ENCODE results near the gene OR2A42.
"Not testable (repeated sequence)": the region's sequence is repeated elsewhere in the genome, so short reads cannot be mapped to it uniquely, and the experiment has no call there.

DNA sequence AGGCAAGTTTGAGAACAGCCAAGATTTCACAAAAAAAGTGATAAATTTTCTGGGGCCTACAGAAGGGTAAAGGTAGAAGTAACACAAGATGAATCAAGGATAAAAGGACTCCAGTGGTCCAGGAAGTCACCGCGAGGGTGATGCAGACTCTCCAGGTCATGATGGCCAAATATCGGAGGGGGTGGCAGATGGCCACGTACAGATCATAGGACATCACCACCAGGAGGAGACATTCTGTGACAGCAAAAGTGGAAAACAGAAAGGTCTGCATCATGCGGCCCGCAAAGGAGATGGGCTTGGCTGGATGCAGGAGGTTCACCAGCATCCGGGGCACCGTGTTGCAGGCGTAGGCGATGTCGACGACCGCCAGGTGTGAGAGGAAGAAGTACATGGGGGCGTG, 19.7 kb upstream of the OR2A42 start:
- TF ChIP-seq, protein P1, sequence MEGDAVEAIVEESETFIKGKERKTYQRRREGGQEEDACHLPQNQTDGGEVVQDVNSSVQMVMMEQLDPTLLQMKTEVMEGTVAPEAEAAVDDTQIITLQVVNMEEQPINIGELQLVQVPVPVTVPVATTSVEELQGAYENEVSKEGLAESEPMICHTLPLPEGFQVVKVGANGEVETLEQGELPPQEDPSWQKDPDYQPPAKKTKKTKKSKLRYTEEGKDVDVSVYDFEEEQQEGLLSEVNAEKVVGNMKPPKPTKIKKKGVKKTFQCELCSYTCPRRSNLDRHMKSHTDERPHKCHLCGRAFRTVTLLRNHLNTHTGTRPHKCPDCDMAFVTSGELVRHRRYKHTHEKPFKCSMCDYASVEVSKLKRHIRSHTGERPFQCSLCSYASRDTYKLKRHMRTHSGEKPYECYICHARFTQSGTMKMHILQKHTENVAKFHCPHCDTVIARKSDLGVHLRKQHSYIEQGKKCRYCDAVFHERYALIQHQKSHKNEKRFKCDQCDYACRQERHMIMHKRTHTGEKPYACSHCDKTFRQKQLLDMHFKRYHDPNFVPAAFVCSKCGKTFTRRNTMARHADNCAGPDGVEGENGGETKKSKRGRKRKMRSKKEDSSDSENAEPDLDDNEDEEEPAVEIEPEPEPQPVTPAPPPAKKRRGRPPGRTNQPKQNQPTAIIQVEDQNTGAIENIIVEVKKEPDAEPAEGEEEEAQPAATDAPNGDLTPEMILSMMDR (IDR thresholded peaks at IDR 0.05) = not testable (repeated sequence)
- not testable (repeated sequence) for TF ChIP-seq POLR2A (IDR thresholded peaks at IDR 0.05)

Measured in ovary (tissue), 3 donors.